GM12891 (cell line): Measurements from ENCODE around the gene ATMIN.
A peak's percentile ranks its signal among the peaks of the same experiment; 100 is the strongest.

Source experiments
- PAX5 ChIP-seq: IDR thresholded peaks from 2 replicates; pipeline ENCODE4 v1.6.1; 2011; ENCODE audit warnings: low read length, moderate library complexity, mild to moderate bottlenecking; ENCODE audit not compliant: insufficient read depth, severe bottlenecking
- POLR2A ChIP-seq: IDR thresholded peaks from 2 replicates; pipeline ENCODE4 v1.6.1; 2011; ENCODE audit warnings: low read depth, low read length, control low read depth
- POLR2AphosphoS5 ChIP-seq: IDR thresholded peaks from 2 replicates; pipeline ENCODE4 v1.6.1; 2011; ENCODE audit warnings: low read depth, low read length, control low read depth
- POU2F2 ChIP-seq: IDR thresholded peaks from 2 replicates; pipeline ENCODE4 v1.6.1; 2011; ENCODE audit warnings: low read depth, mild to moderate bottlenecking, control low read depth, low read length, moderate library complexity
- SPI1 ChIP-seq: IDR thresholded peaks from 2 replicates; pipeline ENCODE4 v1.6.1; 2011; ENCODE audit warnings: low read depth, low read length, control low read depth
- TAF1 ChIP-seq: IDR thresholded peaks from 2 replicates; pipeline ENCODE4 v1.6.1; 2011; ENCODE audit warnings: low read depth, low read length, control low read depth

DNA sequence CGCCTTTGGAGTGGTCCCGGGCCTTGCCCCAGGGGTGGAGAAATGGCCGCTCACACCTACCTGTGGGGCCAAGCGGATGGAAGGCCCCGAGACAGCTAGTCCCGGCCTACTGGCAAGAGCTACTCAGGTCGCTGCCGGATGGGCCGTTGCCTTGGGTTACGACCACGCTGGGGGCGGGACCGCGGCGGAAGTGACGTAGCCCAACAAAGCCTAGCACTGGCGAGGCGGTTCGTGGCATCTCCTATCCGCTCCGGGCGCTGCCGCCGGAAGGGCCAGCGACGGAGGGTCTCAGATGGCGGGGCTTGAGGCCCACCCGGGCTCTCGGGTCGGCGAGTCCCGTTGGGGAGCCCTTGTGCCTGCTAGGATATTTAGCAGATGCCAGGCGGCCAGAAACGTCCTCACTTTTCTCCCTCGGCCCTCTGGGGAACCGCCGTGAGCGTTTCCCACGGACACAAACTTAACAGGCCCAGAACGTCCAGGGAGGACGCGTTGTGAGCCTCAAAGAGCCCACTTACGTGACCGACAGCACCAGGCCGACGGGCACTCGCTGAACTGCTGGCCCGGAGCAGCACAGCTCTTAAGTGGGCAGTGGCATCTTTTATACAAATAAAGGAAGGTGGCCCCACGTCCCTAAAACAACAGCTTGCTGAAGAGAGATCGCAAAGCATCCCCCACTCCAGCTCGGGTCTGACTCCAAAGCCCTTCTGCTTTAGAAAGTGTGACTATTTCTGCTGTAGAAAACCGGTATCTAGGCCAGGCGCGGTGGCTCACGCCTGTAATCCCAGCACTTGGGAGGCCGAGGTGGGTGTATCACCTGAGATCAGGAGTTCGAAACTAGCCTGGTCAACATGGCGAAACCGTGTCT lies 41.7 kb downstream of the ATMIN start, which contains the start of gene C16orf46:
- TF ChIP-seq POLR2A (peak; percentile 77), TAF1 (peak; percentile 66), POLR2AphosphoS5 (peak; percentile 68), SPI1 (no peak), POU2F2 (peak; percentile 75), PAX5 (no peak)
